Stimulated activated memory B cell treated with anti-CD40 and anti-IgM and Interleukin-4, amounts not matched to agents 10 μg/mL and 1 μg/mL and 100 μg/mL, for 72 hours (primary cell): ENCODE results near the gene ZNF775.
A peak's percentile ranks its signal among the peaks of the same experiment; 100 is the strongest.

ENCODE experiments used
- ATAC-seq: fragments of 150-1000 bp; cut with Tn5 transposase; 2 replicates; pipeline ENCODE4 v1.10.0; 2021
- H3K27ac Mint-ChIP-seq: one replicate; pipeline ENCODE4 v1.8.0; 2022; ENCODE audit warnings: mild to moderate bottlenecking, mixed read lengths
- H3K27me3 Mint-ChIP-seq: one replicate; pipeline ENCODE4 v1.8.0; 2022; ENCODE audit warnings: mixed read lengths
- H3K36me3 Mint-ChIP-seq: one replicate; pipeline ENCODE4 v1.8.0; 2022; ENCODE audit warnings: mixed read lengths
- H3K4me1 Mint-ChIP-seq: one replicate; pipeline ENCODE4 v1.8.0; 2022; ENCODE audit warnings: mixed read lengths
- H3K4me3 Mint-ChIP-seq: one replicate; pipeline ENCODE4 v1.8.0; 2022; ENCODE audit warnings: mild to moderate bottlenecking, moderate library complexity, mixed read lengths
- H3K9me3 Mint-ChIP-seq: one replicate; pipeline ENCODE4 v1.8.0; 2022; ENCODE audit warnings: mixed read lengths

Gene ZNF775

DNA sequence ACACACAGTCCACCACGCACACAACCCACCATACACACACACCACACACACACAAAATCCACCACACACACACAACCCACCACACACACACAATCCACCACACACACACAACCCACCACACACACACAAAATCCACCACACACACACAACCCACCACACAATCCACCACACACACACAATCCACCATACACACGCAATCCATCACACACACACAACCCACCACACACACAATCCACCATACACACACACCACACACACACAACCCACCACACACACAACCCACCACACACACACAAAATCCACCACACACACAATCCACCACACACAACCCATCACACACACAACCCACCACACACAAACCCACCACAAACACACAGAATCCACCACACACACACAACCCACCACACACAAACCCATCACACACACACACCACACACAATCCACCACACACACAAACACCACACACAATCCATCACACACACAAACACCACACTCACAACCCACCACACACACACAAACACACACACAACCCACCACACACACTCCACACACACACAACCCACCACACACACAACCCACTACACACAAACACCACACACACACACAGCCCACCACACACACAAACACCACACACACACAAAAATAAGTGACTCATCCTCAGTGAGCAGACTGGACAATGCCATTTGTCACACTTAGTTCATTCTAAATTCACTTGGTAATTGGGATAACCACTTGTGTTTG, 19.3 kb upstream of the ZNF775 start:
- H3K4me3 Mint-ChIP-seq, result no peak overlapping the region
- peaks cover 56% of the 10 kb centered on the region for H3K4me1 Mint-ChIP-seq

DNA sequence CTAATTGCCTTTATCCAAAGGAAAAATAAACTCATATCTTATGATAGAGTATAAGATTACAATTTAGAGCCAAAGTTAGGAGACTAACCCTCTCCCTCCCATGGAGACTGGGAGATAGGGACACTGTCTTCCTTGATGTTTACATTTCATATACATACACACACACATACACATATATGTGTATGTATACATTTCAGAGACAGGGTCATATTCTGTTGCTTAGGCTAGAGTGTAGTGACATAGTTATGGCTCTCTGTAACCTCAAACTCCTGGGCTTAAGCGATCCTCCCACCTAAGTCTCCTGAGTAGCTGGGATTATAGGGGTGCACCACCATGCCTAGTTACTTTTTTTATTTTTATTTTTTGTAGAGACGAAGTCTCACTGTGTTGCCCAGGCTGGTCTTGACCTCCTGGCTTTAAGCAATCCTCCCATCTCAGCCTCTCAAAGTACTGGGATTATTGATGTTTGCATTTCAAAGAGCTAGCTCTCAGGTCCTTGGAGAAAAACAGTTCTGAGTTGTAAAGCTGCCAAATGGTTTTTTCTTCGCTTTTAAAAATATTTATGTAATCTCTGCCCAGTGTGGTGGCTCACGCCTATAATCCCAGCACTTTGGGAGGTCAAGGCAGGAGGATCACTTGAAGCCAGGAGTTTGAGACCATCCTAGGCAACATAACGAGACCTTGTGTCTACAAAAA, 18.6 kb upstream of the ZNF775 start:
- Mint-ChIP-seq H3K27me3 (no peaks in the 10 kb centered on the region), H3K4me3 (no peak overlapping the region), H3K27ac (peak overlapping the region; percentile 80), H3K4me1 (peaks cover 62% of the 10 kb centered on the region), H3K9me3 (peaks cover 6% of the 10 kb centered on the region), H3K36me3 (no peaks in the 10 kb centered on the region)
- no peak for ATAC-seq

More for the DNA sequence above, 19.3 kb upstream of the ZNF775 start:
- ATAC-seq, result no peak
- H3K36me3 Mint-ChIP-seq, result no peaks in the 10 kb centered on the region
- H3K27ac Mint-ChIP-seq, result peak overlapping the region; percentile 80
- H3K27me3 Mint-ChIP-seq, result no peaks in the 10 kb centered on the region
- peaks cover 6% of the 10 kb centered on the region for H3K9me3 Mint-ChIP-seq

DNA sequence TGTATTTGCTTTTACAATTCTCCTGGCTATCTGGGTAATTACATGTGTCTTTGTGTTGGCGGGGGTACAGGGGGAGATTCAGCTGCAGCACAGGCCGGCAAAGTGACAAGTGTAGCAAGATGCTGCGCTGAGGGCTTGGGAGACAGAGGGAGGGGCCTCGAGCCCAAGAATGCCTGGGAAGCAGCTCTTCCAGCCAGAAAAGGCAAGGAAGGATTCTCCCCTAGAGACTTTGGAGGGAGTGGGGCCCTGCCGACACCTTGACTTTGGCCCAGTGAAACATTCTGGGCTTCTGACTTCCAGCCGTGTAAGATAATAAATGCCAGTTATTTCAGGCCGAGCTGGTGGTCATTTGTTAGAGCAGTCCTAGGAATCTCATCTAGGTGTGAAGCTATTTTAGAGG, 17.7 kb upstream of the ZNF775 start:
- no peak overlapping the region for H3K27ac Mint-ChIP-seq
- no peaks in the 10 kb centered on the region for H3K27me3 Mint-ChIP-seq

DNA sequence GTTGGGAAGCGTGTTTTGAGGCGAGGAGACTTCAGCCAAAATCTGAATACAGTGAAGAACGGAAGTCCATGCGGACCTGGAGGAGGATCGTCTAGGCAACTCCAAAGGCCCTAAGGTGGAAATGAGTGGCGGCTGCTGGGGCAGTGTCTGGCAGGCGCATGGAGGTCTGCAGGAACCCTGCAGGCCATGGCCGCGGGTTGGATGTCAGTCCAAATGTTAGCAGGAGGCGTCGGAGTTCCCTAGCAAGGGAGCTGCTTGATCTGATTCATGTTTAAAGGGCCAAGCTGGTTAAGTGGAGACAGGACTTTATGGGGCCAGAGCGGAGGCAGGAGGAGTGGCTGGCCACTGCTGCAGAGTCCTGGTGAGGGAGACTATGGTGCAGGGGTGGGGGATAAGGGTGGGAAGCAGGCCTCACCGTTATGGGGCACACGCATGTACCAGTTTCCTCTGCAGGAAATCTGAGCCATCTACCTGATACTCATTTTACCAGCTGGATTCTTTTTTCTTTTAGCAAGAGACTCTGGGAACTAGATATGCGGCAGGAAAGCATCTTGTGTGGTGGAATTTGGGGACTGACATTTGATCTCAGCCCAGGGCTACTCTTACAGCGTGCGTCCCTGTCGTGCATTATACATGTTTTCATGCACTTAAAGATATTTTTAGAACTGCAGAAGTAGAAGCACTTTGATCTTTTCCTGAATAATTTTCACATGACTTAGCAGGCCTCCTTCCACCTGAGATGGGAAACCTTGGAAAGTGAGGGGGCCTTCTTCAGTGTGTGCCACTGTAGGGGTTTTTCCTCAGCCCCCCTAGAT, 17.1 kb upstream of the ZNF775 start:
- Mint-ChIP-seq H3K9me3 (peaks cover 6% of the 10 kb centered on the region), H3K27me3 (no peaks in the 10 kb centered on the region), H3K27ac (peak overlapping the region; percentile 98), H3K4me1 (peaks cover 69% of the 10 kb centered on the region), H3K4me3 (no peak overlapping the region), H3K36me3 (no peaks in the 10 kb centered on the region)
- no peak for ATAC-seq

More for the DNA sequence above, 17.7 kb upstream of the ZNF775 start:
- Mint-ChIP-seq H3K36me3 (no peaks in the 10 kb centered on the region), H3K4me1 (peaks cover 68% of the 10 kb centered on the region), H3K4me3 (no peak overlapping the region), H3K9me3 (peaks cover 6% of the 10 kb centered on the region)
- no peak for ATAC-seq

DNA sequence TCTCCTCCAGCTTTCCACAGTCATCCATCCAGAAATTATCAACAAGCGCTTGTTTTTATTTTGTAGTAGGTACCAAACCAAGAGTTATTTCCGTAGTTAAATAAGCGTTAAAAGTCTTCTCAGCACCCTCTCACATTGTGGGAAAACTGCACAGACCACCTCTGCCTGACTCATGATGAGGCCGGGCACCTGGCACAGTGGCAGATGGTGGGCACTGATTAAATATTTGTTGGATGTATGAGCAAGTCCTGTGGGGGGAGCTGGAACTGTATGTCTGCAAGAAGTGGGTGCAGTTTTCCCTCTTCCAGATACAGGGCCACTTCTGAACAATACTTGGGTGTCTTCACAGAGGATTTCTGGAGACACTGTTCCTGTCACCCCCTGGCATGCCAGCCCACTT, 15.8 kb upstream of the ZNF775 start:
- H3K4me1 Mint-ChIP-seq, result peaks cover 64% of the 10 kb centered on the region
- H3K4me3 Mint-ChIP-seq, result no peak overlapping the region
- no peaks in the 10 kb centered on the region for H3K27me3 Mint-ChIP-seq
- H3K36me3 Mint-ChIP-seq, result no peaks in the 10 kb centered on the region
- H3K27ac Mint-ChIP-seq, result peak overlapping the region; percentile 98
- H3K9me3 Mint-ChIP-seq, result peaks cover 6% of the 10 kb centered on the region
- no peak for ATAC-seq

DNA sequence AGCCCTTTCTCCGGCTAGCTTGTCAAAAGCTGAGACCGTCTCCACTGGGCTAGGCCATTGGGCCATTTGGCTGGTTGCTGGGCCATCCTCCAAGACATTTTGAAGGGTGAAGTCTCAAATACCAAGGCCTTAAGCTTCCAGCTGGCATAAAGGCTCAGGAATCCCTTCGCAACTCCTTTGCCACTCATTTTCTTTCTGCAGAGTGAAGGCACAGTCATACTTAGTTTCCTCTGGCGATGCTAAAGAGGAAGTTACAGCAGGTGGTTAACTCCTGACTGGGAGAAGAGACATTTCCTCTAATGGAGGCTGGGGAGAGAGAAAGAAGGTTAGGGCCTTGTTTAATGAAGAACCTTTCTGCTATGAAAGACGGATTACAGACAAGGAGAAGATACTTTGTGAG, 15.3 kb upstream of the ZNF775 start:
- peak; percentile 52 for ATAC-seq
- Mint-ChIP-seq H3K27ac (peak overlapping the region; percentile 98), H3K36me3 (no peaks in the 10 kb centered on the region)

DNA sequence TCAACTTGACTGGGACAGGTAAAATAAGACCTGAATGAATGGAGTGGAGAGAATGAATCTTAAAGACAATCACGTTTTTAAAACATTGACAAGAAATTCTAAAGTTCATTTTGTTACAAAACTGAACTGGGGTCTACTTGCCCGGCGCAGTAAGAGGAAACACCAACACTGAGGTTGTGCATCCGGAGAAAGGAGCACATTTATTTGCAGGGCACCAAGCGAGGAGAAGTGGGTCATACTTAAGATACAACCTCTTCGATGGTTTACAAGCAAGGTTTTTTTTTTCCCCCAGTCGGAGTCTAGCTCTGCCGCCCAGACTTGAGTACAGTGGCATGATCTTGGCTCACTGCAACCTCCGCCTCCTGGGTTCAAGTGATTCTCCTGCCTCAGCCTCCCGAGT, 13.9 kb upstream of the ZNF775 start:
- Mint-ChIP-seq H3K27me3 (no peaks in the 10 kb centered on the region), H3K36me3 (peaks cover 7% of the 10 kb centered on the region), H3K9me3 (peaks cover under 1% of the 10 kb centered on the region), H3K4me3 (no peak overlapping the region), H3K27ac (peak overlapping the region; percentile 98), H3K4me1 (peaks cover 55% of the 10 kb centered on the region)
- ATAC-seq, result no peak

More for the DNA sequence above, 15.3 kb upstream of the ZNF775 start:
- Mint-ChIP-seq H3K9me3 (peaks cover 6% of the 10 kb centered on the region), H3K27me3 (no peaks in the 10 kb centered on the region), H3K4me1 (peaks cover 59% of the 10 kb centered on the region), H3K4me3 (no peak overlapping the region)

DNA sequence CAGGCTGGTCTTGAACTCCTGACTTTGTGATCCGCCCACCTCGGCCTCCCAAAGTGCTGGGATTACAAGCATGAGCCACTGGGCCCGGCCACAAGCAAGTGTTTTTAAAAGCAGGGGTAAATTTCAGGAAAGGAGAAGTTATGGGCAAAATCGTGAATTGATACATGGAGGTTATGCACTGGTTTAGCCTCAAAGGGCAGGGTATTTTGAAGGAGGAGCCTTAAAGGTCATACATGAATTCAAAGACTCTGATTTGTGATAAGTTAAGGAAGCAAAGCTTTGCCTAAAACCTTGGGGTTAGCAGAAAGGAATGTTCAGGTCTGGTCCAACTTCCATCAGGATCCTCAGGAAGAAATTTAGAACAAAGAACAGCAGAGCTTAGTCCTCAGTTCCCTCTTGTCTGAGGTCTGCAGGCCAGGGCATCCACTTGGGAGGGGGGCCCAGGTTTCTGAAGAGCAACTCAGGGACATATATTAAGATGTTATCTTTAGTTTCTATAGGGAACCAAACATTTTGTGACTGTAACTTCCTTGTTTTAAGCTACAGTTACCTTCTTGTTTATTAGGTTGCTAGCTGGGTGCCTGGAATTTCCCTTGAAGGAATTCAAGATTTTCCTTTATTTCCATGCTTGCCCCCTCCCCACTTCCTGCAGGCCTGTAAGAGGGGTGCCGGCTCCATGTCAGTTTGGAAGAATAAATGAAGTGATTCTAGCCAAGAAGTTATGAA, 13.3 kb upstream of the ZNF775 start:
- Mint-ChIP-seq H3K4me1 (peaks cover 60% of the 10 kb centered on the region), H3K9me3 (no peaks in the 10 kb centered on the region), H3K4me3 (peak overlapping the region; percentile 56), H3K27ac (peak overlapping the region; percentile 98), H3K27me3 (no peaks in the 10 kb centered on the region), H3K36me3 (peaks cover 11% of the 10 kb centered on the region)
- ATAC-seq, result peak; percentile 34

DNA sequence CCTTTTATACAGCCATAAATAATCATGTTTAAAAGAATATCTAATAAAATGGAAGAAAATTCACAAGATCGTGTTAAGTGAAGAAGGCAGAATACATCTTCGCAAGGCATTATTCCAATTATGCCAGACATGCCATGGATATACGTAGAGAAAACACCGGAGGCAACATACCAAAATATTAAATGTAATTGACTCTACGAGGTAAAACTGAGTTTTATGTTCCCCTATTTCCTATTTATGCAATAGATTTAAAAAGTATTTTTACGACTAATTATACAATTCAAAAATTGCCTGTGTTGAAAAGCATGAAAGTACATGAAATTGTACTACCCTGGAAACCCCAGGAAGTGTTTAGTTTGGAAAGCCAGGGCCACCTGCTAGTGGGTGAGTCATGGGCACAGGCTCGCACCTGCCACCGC, 11.4 kb upstream of the ZNF775 start:
- no peak for ATAC-seq
- Mint-ChIP-seq H3K27ac (peak overlapping the region; percentile 98), H3K4me3 (peak overlapping the region; percentile 91), H3K9me3 (no peaks in the 10 kb centered on the region), H3K27me3 (no peaks in the 10 kb centered on the region), H3K36me3 (peaks cover 20% of the 10 kb centered on the region), H3K4me1 (peaks cover 63% of the 10 kb centered on the region)

DNA sequence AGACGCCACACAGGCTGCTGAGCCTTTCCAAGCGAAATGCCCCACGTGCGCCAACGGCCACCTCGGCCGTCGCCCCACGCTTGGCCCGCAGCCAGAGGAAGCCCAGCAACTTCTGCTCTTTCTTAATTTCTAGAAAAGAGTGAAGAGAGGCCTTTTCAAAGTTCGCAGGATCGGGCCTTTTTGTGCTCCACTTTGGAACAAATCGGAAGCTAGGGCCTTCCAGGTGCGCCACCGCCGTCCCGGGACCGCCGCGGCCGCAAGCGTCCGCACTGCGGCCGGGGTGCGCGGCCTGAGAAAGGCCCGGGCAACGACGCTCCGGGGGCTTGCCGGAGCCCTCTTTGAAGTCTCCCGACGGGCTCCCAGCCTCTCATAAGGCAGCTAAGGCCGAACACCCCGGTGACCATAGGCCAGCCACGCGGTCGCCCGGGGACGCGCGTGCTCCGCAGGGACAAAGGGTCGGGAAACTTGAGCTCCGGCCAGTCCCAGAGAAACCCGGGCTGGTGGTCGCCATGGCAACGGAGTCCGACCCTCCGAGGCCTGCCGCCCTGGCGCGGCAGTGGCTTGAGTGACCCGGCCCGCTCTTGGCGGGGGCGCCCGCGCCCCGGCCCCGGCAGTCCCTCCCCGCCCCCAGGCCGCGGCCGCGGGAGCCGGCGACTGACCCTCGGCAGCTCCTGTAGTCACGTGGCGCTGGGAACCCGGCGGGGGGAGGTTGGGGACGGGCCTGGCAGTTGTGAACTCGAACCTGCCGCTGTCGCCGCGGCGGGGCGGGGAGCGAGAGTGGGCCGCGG, 10.8 kb upstream of the ZNF775 start, which contains the start of gene REPIN1:
Gene REPIN1 (plus strand): TSS at position 727 of the 788 bp plus-strand sequence. CDS start 890 bp downstream, outside the sequence.
- Mint-ChIP-seq H3K27me3 (no peaks in the 10 kb centered on the region), H3K36me3 (peaks cover 26% of the 10 kb centered on the region), H3K27ac (peak within 1 kb of the TSS; percentile 98), H3K4me1 (peaks cover 63% of the 10 kb centered on the region), H3K4me3 (peak within 1 kb of the TSS; percentile 93), H3K9me3 (no peaks in the 10 kb centered on the region)
- ATAC-seq, result peak; percentile 77

DNA sequence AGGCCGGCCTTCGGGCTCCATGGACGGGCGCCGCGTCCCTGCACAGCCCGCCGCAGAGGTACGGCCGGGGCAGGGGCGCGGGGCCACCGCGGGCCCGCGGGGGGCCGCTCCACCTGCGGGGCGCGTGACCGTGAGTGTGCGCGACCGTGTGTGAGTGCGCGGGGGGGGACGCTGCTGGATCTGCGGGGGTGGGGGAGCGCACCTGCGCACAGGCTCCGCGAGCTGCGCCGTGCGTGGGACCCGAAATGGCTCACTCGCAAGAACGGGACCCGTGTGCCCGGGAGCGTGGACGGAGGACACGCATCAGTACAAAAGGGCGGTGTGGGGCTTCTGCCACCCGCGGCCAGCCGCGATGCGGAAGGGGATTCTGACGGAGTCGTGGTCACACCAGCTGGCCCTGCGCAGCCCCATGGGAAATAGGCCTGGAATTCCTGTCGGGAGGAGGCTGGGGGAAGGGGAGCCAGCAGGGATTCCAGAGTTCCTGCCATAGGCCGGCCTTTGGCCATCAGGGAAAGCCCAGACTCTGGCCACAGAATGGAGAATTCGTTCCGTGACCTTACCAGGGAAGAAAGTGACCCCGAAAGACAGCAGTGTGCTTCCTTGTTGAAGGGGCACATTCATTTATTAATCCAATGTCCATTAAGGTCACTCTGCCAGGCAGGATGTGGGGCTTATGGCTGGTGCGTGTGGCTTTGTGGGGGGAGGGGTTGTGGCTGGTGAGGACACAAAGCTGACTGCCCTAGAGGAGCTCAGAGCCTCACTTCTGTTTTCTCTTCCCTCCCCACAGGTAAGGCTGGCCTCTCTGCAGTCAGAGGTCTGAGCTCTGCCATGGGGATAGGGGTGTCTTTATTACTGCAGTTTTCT, 10.0 kb upstream of the ZNF775 start:
- peaks cover 63% of the 10 kb centered on the region for H3K4me1 Mint-ChIP-seq
- H3K27ac Mint-ChIP-seq, result peak overlapping the region; percentile 98
- H3K27me3 Mint-ChIP-seq, result no peaks in the 10 kb centered on the region
- peaks cover 34% of the 10 kb centered on the region for H3K36me3 Mint-ChIP-seq
- peak; percentile 80 for ATAC-seq
- H3K4me3 Mint-ChIP-seq, result peak overlapping the region; percentile 93
- no peaks in the 10 kb centered on the region for H3K9me3 Mint-ChIP-seq

DNA sequence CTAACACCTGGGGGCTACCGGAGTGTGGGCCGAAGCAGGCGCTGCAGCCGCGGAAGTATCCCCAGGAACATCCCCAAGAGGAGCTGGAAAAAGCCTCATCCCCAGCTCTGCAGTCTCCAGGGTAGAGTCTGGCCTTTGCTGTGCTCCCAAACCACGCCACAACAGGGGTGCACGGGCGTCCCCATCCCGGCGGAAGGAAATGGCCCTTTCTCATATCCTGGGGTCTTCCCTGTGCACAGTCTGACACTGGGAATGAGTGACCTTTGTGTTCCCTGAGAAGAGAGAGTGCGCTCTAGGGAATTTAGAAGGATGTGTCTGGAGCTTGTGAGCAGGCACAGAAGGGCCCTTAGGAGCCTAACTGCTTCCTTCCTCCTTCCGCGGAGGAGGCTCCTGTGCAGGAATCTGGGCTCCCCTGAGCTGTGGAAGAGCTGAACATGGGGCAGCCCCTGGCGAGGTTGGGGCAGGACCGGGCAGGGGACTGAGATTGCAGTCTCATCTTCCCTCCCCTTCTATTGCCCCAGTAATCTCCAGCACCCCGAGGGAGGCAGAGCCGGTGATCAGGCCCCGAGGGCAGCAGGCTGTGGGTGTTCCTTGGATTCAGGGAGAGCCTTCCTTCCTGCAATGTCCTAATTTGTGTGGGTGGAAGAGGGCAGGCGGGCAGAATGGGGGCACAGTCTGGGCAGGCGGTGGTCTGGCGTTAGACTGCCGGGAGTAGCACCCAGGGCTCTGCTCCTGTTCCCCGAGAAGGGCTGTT, 9.2 kb upstream of the ZNF775 start:
- ATAC-seq, result no peak
- Mint-ChIP-seq H3K4me1 (peaks cover 68% of the 10 kb centered on the region), H3K27me3 (no peaks in the 10 kb centered on the region), H3K27ac (peak overlapping the region; percentile 98), H3K36me3 (peaks cover 41% of the 10 kb centered on the region), H3K9me3 (no peaks in the 10 kb centered on the region), H3K4me3 (peak overlapping the region; percentile 93)

DNA sequence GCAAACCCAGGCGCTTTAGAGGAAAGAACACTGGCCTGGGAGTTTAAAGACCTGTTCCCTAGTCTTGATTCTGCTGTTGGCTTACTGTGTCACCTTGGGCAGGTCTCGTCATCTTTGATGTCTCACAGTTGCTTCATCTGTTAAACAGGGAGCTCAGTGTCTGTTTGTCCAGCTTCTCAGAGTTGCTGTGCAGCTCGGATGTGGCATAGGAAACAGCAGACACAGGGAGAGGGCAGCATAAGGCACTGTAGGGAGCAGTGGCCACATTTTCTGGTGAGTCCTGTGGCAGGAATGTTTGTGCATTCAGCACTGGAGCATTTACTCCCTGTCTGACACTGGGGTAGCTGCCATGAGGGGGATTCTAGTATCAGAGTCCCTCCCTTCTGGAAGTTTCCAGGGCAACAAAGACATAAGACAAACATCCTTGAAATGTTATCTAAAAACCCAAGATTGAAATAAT, 8.5 kb upstream of the ZNF775 start:
- Mint-ChIP-seq H3K27ac (peak overlapping the region; percentile 98), H3K4me1 (peaks cover 68% of the 10 kb centered on the region), H3K9me3 (no peaks in the 10 kb centered on the region), H3K27me3 (no peaks in the 10 kb centered on the region), H3K36me3 (peaks cover 41% of the 10 kb centered on the region), H3K4me3 (peak overlapping the region; percentile 93)
- ATAC-seq, result no peak
